ENCODE measurements around the gene G3BP2.

- no peak for TF ChIP-seq EZH2 (IDR thresholded peaks at IDR 0.05; ENCODE audit: insufficient read depth, low read length)
- no peak for TF ChIP-seq CTCF (IDR thresholded peaks at IDR 0.05; ENCODE audit: insufficient read depth, low read depth, low read length)
Observed at GRCh38 chr4:75718529-75718928, 45.3 kb upstream of the G3BP2 start.
